ENCODE measurements around the gene KLHL21.

Gene KLHL21

GRCh38 chr1:6544831-6545230, 57.8 kb downstream of the KLHL21 start:
- H3K4me3 ChIP-seq, result no peak overlapping the region
- no peak for DNase-seq (ENCODE audit: low spot score)
- TF ChIP-seq CTCF (IDR thresholded peaks at IDR 0.05), result no peak
- H3K27ac ChIP-seq, result no peak overlapping the region
